Skeletal muscle satellite cell (primary cell): ENCODE results near the gene RASA2.

Experiments used
- H3K27me3 ChIP-seq: 2 replicates; pipeline ENCODE4 v1.7.0; 2013; ENCODE audit warnings: low read length; ENCODE audit not compliant: control insufficient read depth, insufficient read depth
- H3K36me3 ChIP-seq: 2 replicates; pipeline ENCODE4 v1.7.0; 2013; ENCODE audit warnings: mild to moderate bottlenecking, control low read depth, low read length; ENCODE audit not compliant: insufficient read depth
- H3K4me1 ChIP-seq: 2 replicates; pipeline ENCODE4 v1.7.0; 2013; ENCODE audit warnings: low read length; ENCODE audit not compliant: control insufficient read depth, insufficient read depth
- H3K4me2 ChIP-seq: 2 replicates; pipeline ENCODE4 v1.7.0; 2013; ENCODE audit warnings: mild to moderate bottlenecking, low read length
- H3K4me3 ChIP-seq: 2 replicates; pipeline ENCODE4 v1.7.0; 2013; ENCODE audit warnings: low read length
- H3K9ac ChIP-seq: 2 replicates; pipeline ENCODE4 v1.7.0; 2013; ENCODE audit warnings: mild to moderate bottlenecking, low read depth, low read length, moderate library complexity
- H3K9me3 ChIP-seq: replicated peaks from 2 replicates; pipeline ENCODE4 v1.7.0; 2013; ENCODE audit warnings: mild to moderate bottlenecking, control low read depth, low read length

Gene RASA2

DNA sequence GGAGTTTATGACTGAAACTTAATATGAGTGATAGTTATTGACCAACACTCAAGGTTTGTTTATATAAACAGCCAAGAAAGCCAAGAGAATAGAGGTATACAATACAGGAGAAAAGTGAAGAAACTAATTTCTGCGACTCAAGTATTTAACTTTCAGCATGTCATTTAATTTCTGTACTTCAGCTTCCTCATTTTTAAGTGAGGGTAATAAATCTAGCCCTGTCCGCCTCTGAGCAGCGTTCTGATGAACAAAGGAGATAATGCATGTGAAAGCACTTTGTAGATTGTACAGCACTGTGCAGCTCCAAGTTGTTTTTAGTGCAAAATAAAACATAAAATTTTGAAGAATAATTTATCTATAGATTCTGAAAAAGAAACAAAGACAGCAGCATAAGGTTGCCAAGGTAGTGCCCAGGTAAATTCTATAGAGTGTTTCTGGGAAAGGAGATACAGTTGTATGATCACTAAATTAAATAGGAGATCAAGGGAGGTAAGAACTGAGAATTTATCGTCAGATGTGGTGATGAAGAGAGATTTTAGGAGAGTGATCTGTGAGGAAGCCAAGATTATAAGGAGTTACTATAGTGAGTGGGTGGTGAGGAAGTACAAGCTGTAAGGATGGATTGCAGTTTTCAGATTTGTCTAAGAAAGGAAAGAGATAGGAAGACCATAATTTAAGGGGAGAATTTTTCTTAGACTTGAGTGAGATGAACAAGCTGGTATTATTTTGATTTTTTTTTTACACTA is 71.3 kb downstream of the RASA2 start:
- Histone ChIP-seq H3K27me3 (no peaks in the 10 kb centered on the region), H3K4me1 (peaks cover 1% of the 10 kb centered on the region), H3K36me3 (peaks cover 18% of the 10 kb centered on the region), H3K9ac (no peak overlapping the region), H3K9me3 (no peaks in the 10 kb centered on the region), H3K4me3 (no peak overlapping the region), H3K4me2 (no peak overlapping the region)

- H3K9ac ChIP-seq, result no peak overlapping the region
- no peaks in the 10 kb centered on the region for H3K4me1 ChIP-seq
- H3K4me2 ChIP-seq, result no peak overlapping the region
- no peaks in the 10 kb centered on the region for H3K27me3 ChIP-seq
- H3K4me3 ChIP-seq, result no peak overlapping the region
- H3K9me3 ChIP-seq, result no peaks in the 10 kb centered on the region
- H3K36me3 ChIP-seq, result peaks cover 21% of the 10 kb centered on the region
Measured at GRCh38 chr3:141561426-141562034, 74.7 kb downstream of the RASA2 start.

DNA sequence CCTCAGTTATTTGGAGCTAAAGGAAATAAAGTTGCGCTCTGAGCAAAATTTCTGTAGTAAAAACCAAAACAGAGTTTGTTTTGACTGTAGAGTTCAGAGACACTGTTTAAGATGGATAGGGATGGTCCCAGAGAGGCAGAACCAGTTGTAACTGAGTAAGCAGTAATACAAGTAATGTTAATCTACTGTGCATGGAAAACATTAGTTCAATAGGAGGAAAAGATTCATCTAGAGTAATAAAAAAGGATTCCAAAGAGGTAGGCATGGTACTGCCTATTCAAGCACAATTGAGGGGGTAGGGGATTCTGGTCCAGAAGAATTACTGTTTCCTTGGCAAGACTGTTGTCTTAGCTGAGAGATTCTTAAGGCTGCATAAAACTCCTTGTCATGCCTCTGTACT is 77.4 kb downstream of the RASA2 start:
- Histone ChIP-seq H3K27me3 (no peaks in the 10 kb centered on the region), H3K9ac (no peak overlapping the region), H3K4me3 (no peak overlapping the region), H3K4me1 (no peaks in the 10 kb centered on the region), H3K36me3 (peaks cover 16% of the 10 kb centered on the region), H3K4me2 (no peak overlapping the region), H3K9me3 (no peaks in the 10 kb centered on the region)

DNA sequence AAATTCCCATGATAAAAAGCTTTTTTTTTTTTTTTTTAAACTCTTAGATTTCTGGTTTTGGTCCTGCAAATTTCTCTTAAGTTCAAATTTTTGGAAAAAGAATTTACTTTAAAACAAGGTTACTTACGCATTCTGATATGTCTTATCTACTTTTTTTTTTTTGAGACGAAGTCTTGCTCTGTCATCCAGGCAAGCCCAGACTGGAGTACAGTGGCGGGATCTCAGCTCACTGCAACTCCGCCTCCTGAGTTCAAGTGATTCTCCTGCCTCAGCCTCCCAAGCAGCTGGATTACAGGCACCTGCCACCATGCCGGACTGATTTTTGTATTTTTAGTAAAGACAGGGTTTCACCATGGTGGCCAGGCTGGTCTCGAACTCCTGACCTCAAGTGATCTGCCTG is 83.2 kb downstream of the RASA2 start:
- no peak overlapping the region for H3K4me3 ChIP-seq
- H3K36me3 ChIP-seq, result peaks cover 38% of the 10 kb centered on the region
- H3K4me2 ChIP-seq, result no peak overlapping the region
- H3K27me3 ChIP-seq, result no peaks in the 10 kb centered on the region
- H3K4me1 ChIP-seq, result no peaks in the 10 kb centered on the region
- H3K9me3 ChIP-seq, result no peaks in the 10 kb centered on the region
- H3K9ac ChIP-seq, result no peak overlapping the region

GRCh38 chr3:141575879-141576743 is 89.3 kb downstream of the RASA2 start:
- no peaks in the 10 kb centered on the region for H3K4me1 ChIP-seq
- no peaks in the 10 kb centered on the region for H3K27me3 ChIP-seq
- no peaks in the 10 kb centered on the region for H3K9me3 ChIP-seq
- no peak overlapping the region for H3K4me2 ChIP-seq
- H3K36me3 ChIP-seq, result peaks cover 66% of the 10 kb centered on the region
- no peak overlapping the region for H3K9ac ChIP-seq
- no peak overlapping the region for H3K4me3 ChIP-seq

GRCh38 chr3:141576744-141577052 is 89.9 kb downstream of the RASA2 start:
- H3K36me3 ChIP-seq, result peaks cover 65% of the 10 kb centered on the region
- no peaks in the 10 kb centered on the region for H3K9me3 ChIP-seq
- H3K4me2 ChIP-seq, result no peak overlapping the region
- H3K9ac ChIP-seq, result no peak overlapping the region
- no peaks in the 10 kb centered on the region for H3K4me1 ChIP-seq
- H3K4me3 ChIP-seq, result no peak overlapping the region
- no peaks in the 10 kb centered on the region for H3K27me3 ChIP-seq

- H3K36me3 ChIP-seq, result peaks cover 66% of the 10 kb centered on the region
Measured at GRCh38 chr3:141578202-141578973, 91.6 kb downstream of the RASA2 start.

GRCh38 chr3:141594357-141594756 is 107.5 kb downstream of the RASA2 start:
- Histone ChIP-seq H3K36me3 (peaks cover 55% of the 10 kb centered on the region), H3K27me3 (no peaks in the 10 kb centered on the region), H3K4me3 (no peak overlapping the region), H3K9ac (no peak overlapping the region), H3K9me3 (no peaks in the 10 kb centered on the region), H3K4me1 (no peaks in the 10 kb centered on the region), H3K4me2 (no peak overlapping the region)

More at GRCh38 chr3:141578202-141578973, 91.6 kb downstream of the RASA2 start:
- no peak overlapping the region for H3K9ac ChIP-seq
- H3K27me3 ChIP-seq, result no peaks in the 10 kb centered on the region
- H3K9me3 ChIP-seq, result no peaks in the 10 kb centered on the region
- H3K4me3 ChIP-seq, result no peak overlapping the region
- no peaks in the 10 kb centered on the region for H3K4me1 ChIP-seq
- H3K4me2 ChIP-seq, result no peak overlapping the region

DNA sequence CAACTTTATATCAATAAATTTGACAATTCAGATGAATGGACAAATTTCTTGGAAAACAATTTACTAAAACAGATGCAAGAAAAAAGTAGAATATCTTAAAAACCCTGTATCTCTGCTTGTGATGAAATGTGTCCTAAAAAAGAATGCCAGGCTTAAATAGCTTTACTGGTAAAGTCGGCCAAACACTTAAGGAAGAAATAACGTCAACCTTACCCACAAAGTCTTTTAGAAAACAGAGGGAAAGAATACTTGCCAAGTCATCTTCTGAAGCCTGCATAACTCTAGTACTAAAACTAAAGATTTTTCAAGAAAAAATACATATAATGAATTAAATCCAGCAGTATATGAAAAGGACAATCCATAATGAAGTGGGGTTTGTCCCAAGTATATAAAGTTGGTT is 111.1 kb downstream of the RASA2 start:
- Histone ChIP-seq H3K4me2 (no peak overlapping the region), H3K36me3 (peaks cover 49% of the 10 kb centered on the region), H3K4me3 (no peak overlapping the region), H3K27me3 (no peaks in the 10 kb centered on the region), H3K9ac (no peak overlapping the region), H3K4me1 (no peaks in the 10 kb centered on the region), H3K9me3 (no peaks in the 10 kb centered on the region)

GRCh38 chr3:141600331-141600730 is 113.5 kb downstream of the RASA2 start:
- H3K4me1 ChIP-seq, result no peaks in the 10 kb centered on the region
- no peaks in the 10 kb centered on the region for H3K9me3 ChIP-seq
- H3K27me3 ChIP-seq, result no peaks in the 10 kb centered on the region
- H3K4me2 ChIP-seq, result no peak overlapping the region
- peaks cover 35% of the 10 kb centered on the region for H3K36me3 ChIP-seq
- no peak overlapping the region for H3K4me3 ChIP-seq
- H3K9ac ChIP-seq, result no peak overlapping the region

- Histone ChIP-seq H3K4me1 (peaks cover 7% of the 10 kb centered on the region), H3K36me3 (peaks cover 22% of the 10 kb centered on the region), H3K27me3 (no peaks in the 10 kb centered on the region), H3K9me3 (no peaks in the 10 kb centered on the region), H3K4me2 (no peak overlapping the region), H3K9ac (no peak overlapping the region), H3K4me3 (no peak overlapping the region)
Measured at GRCh38 chr3:141602706-141603105, 115.9 kb downstream of the RASA2 start.
